ENCODE results near the gene ARHGAP36. TPM values are rescaled to one million over a fixed set of nuclear protein-coding genes. Genes with fewer than 3 reads are reported as not detected.

The ARHGAP36 gene
- polyA plus RNA-seq, 1 donor from 2014 or later = 6.7 TPM

DNA sequence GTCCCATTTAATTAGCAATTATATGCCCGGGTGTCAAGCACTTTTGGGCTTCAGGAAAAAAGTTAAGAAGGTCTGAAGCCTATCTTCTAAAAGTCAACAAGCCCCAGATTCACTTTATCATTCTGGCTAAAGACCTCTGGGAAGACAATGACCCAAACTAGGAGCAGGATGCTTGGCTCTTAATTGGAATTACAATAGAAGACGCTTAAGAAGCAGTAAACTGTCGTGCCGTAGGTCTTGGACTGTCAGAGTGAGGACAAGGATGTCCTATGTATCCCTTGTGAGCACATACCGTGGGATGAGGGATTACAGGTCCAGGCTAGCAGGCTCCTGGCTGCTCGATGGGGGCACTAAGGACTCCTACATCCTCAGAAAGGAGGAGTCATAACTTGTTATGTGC, 3.2 kb upstream of the ARHGAP36 start:
- Histone ChIP-seq H3F3A (ENCODE audit: insufficient read depth, low read length, poor library complexity, severe bottlenecking) (no peaks in the 10 kb centered on the region), H3K27me3 (ENCODE audit: insufficient read depth, low read depth, low read length) (no peaks in the 10 kb centered on the region), H3K79me2 (replicated peaks; ENCODE audit: insufficient read depth, low read length) (no peaks in the 10 kb centered on the region), H3K4me3 (ENCODE audit: low read length) (no peak overlapping the region), H4K20me1 (ENCODE audit: insufficient read depth) (no peaks in the 10 kb centered on the region), H3K36me3 (ENCODE audit: insufficient read depth, low read length) (no peaks in the 10 kb centered on the region), H3K9ac (ENCODE audit: low read length) (no peak overlapping the region), H3K9me3 (ENCODE audit: low read length) (no peaks in the 10 kb centered on the region), H3K9me2 (ENCODE audit: insufficient read depth, low read length) (no peaks in the 10 kb centered on the region), H3K27ac (ENCODE audit: low read length) (peak overlapping the region; percentile 87), H2AFZ (ENCODE audit: low read depth, low read length) (no peak overlapping the region), H3K4me2 (ENCODE audit: low read length) (no peak overlapping the region)
- no peak for TF ChIP-seq POLR2AphosphoS5 (IDR thresholded peaks at IDR 0.05)
- TF ChIP-seq, protein P1, sequence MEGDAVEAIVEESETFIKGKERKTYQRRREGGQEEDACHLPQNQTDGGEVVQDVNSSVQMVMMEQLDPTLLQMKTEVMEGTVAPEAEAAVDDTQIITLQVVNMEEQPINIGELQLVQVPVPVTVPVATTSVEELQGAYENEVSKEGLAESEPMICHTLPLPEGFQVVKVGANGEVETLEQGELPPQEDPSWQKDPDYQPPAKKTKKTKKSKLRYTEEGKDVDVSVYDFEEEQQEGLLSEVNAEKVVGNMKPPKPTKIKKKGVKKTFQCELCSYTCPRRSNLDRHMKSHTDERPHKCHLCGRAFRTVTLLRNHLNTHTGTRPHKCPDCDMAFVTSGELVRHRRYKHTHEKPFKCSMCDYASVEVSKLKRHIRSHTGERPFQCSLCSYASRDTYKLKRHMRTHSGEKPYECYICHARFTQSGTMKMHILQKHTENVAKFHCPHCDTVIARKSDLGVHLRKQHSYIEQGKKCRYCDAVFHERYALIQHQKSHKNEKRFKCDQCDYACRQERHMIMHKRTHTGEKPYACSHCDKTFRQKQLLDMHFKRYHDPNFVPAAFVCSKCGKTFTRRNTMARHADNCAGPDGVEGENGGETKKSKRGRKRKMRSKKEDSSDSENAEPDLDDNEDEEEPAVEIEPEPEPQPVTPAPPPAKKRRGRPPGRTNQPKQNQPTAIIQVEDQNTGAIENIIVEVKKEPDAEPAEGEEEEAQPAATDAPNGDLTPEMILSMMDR (IDR thresholded peaks at IDR 0.05; ENCODE audit: poor library complexity, severe bottlenecking) = no peak
- TF ChIP-seq RAD21 (conservative IDR thresholded peaks at IDR 0.05) = no peak
- no peak for TF ChIP-seq EZH2 (IDR thresholded peaks at IDR 0.05; ENCODE audit: borderline replicate concordance, insufficient read depth, low read length, poor library complexity, severe bottlenecking)
- TF ChIP-seq MXI1 (conservative IDR thresholded peaks at IDR 0.05; ENCODE audit: poor library complexity, severe bottlenecking) = no peak
- no peak for TF ChIP-seq TAF1 (IDR thresholded peaks at IDR 0.05; ENCODE audit: low read depth)
- TF ChIP-seq EP300 (conservative IDR thresholded peaks at IDR 0.05; ENCODE audit: poor library complexity, severe bottlenecking) = no peak
- no peak for TF ChIP-seq SMC3 (conservative IDR thresholded peaks at IDR 0.05; ENCODE audit: poor library complexity)
- TF ChIP-seq REST (IDR thresholded peaks at IDR 0.05; ENCODE audit: borderline replicate concordance) = no peak

- H2AFZ ChIP-seq (ENCODE audit: low read depth, low read length) = no peak overlapping the region
- no peaks in the 10 kb centered on the region for H3F3A ChIP-seq (ENCODE audit: insufficient read depth, low read length, poor library complexity, severe bottlenecking)
- no peak for TF ChIP-seq RAD21 (conservative IDR thresholded peaks at IDR 0.05)
- peak overlapping the region; percentile 42 for H3K4me3 ChIP-seq (ENCODE audit: low read length)
- no peak overlapping the region for H3K4me2 ChIP-seq (ENCODE audit: low read length)
- no peak overlapping the region for H3K9ac ChIP-seq (ENCODE audit: low read length)
- H3K79me2 ChIP-seq (replicated peaks; ENCODE audit: insufficient read depth, low read length) = no peaks in the 10 kb centered on the region
- no peaks in the 10 kb centered on the region for H3K9me2 ChIP-seq (ENCODE audit: insufficient read depth, low read length)
- no peaks in the 10 kb centered on the region for H4K20me1 ChIP-seq (ENCODE audit: insufficient read depth)
- H3K27me3 ChIP-seq (ENCODE audit: insufficient read depth, low read depth, low read length) = no peaks in the 10 kb centered on the region
- H3K36me3 ChIP-seq (ENCODE audit: insufficient read depth, low read length) = no peaks in the 10 kb centered on the region
- H3K27ac ChIP-seq (ENCODE audit: low read length) = no peak overlapping the region
- H3K9me3 ChIP-seq (ENCODE audit: low read length) = no peaks in the 10 kb centered on the region
Observed at GRCh38 chrX:131057706-131058105, 440 bp upstream of the ARHGAP36 start.

GRCh38 chrX:131059246-131059645, 1.1 kb downstream of the ARHGAP36 start:
- TF ChIP-seq RAD21 (conservative IDR thresholded peaks at IDR 0.05) = no peak
- no peak for TF ChIP-seq POLR2AphosphoS5 (IDR thresholded peaks at IDR 0.05)
- TF ChIP-seq REST (IDR thresholded peaks at IDR 0.05; ENCODE audit: borderline replicate concordance) = no peak
- TF ChIP-seq EZH2 (IDR thresholded peaks at IDR 0.05; ENCODE audit: borderline replicate concordance, insufficient read depth, low read length, poor library complexity, severe bottlenecking) = no peak
- no peak for TF ChIP-seq EP300 (conservative IDR thresholded peaks at IDR 0.05; ENCODE audit: poor library complexity, severe bottlenecking)
- no peak for TF ChIP-seq TAF1 (IDR thresholded peaks at IDR 0.05; ENCODE audit: low read depth)
- TF ChIP-seq SMC3 (conservative IDR thresholded peaks at IDR 0.05; ENCODE audit: poor library complexity) = no peak
- Histone ChIP-seq H3K27me3 (ENCODE audit: insufficient read depth, low read depth, low read length) (no peaks in the 10 kb centered on the region), H3K4me2 (ENCODE audit: low read length) (no peak overlapping the region), H3K9me2 (ENCODE audit: insufficient read depth, low read length) (no peaks in the 10 kb centered on the region), H3K36me3 (ENCODE audit: insufficient read depth, low read length) (no peaks in the 10 kb centered on the region), H3K9me3 (ENCODE audit: low read length) (no peaks in the 10 kb centered on the region), H3K79me2 (replicated peaks; ENCODE audit: insufficient read depth, low read length) (no peaks in the 10 kb centered on the region), H3K27ac (ENCODE audit: low read length) (no peak overlapping the region), H3F3A (ENCODE audit: insufficient read depth, low read length, poor library complexity, severe bottlenecking) (no peaks in the 10 kb centered on the region), H4K20me1 (ENCODE audit: insufficient read depth) (no peaks in the 10 kb centered on the region), H3K4me3 (ENCODE audit: low read length) (no peak overlapping the region), H2AFZ (ENCODE audit: low read depth, low read length) (no peak overlapping the region), H3K9ac (ENCODE audit: low read length) (no peak overlapping the region)

Data from neural cell (in vitro differentiated cells).